ENCODE measurements around the gene GRK3. TPM values are rescaled to one million over a fixed set of nuclear protein-coding genes. Genes with fewer than 3 reads are reported as not detected.

The GRK3 gene
- total RNA-seq, 1 experiment from 2014 or later, result 1.3 TPM

GRCh38 chr22:25659413-25659812 lies 94.9 kb downstream of the GRK3 start:
- Histone ChIP-seq H3K9me3 (no peaks in the 10 kb centered on the region), H3K36me3 (no peaks in the 10 kb centered on the region), H3K27me3 (peaks cover 11% of the 10 kb centered on the region), H3K4me3 (no peak overlapping the region)
- DNase-seq, result no peak

- H3K4me3 ChIP-seq, result no peak overlapping the region
- H3K27me3 ChIP-seq, result peaks cover 11% of the 10 kb centered on the region
- no peaks in the 10 kb centered on the region for H3K36me3 ChIP-seq
- DNase-seq, result no peak
- H3K9me3 ChIP-seq, result no peaks in the 10 kb centered on the region
These were observed 95.9 kb downstream of the GRK3 start for GRCh38 chr22:25660336-25660735.

GRCh38 chr22:25661073-25661472 lies 96.6 kb downstream of the GRK3 start:
- DNase-seq, result no peak
- Histone ChIP-seq H3K27me3 (peaks cover 11% of the 10 kb centered on the region), H3K4me3 (no peak overlapping the region), H3K36me3 (no peaks in the 10 kb centered on the region), H3K9me3 (no peaks in the 10 kb centered on the region)

- H3K9me3 ChIP-seq, result no peaks in the 10 kb centered on the region
- H3K36me3 ChIP-seq, result no peaks in the 10 kb centered on the region
- peaks cover 4% of the 10 kb centered on the region for H3K27me3 ChIP-seq
- no peak for DNase-seq
- no peak overlapping the region for H3K4me3 ChIP-seq
These were observed 99.2 kb downstream of the GRK3 start for GRCh38 chr22:25663654-25664053.

GRCh38 chr22:25666308-25666707 lies 101.8 kb downstream of the GRK3 start:
- no peaks in the 10 kb centered on the region for H3K36me3 ChIP-seq
- H3K9me3 ChIP-seq, result no peaks in the 10 kb centered on the region
- H3K27me3 ChIP-seq, result no peaks in the 10 kb centered on the region
- DNase-seq, result no peak
- H3K4me3 ChIP-seq, result no peak overlapping the region

- Histone ChIP-seq H3K36me3 (no peaks in the 10 kb centered on the region), H3K4me3 (no peak overlapping the region), H3K9me3 (no peaks in the 10 kb centered on the region), H3K27me3 (no peaks in the 10 kb centered on the region)
- DNase-seq, result peak; percentile 36
These were observed 104.0 kb downstream of the GRK3 start for GRCh38 chr22:25668437-25668836.

- H3K27me3 ChIP-seq, result no peaks in the 10 kb centered on the region
- H3K4me3 ChIP-seq, result no peak overlapping the region
- no peak for DNase-seq
- H3K36me3 ChIP-seq, result no peaks in the 10 kb centered on the region
- no peaks in the 10 kb centered on the region for H3K9me3 ChIP-seq
These were observed 105.0 kb downstream of the GRK3 start for GRCh38 chr22:25669253-25670069.

- Histone ChIP-seq H3K27me3 (no peaks in the 10 kb centered on the region), H3K4me3 (no peak overlapping the region), H3K9me3 (no peaks in the 10 kb centered on the region), H3K36me3 (no peaks in the 10 kb centered on the region)
- DNase-seq, result no peak
These were observed 105.6 kb downstream of the GRK3 start for GRCh38 chr22:25670070-25670461.

GRCh38 chr22:25672289-25673084 lies 108.0 kb downstream of the GRK3 start:
- Histone ChIP-seq H3K4me3 (no peak overlapping the region), H3K36me3 (no peaks in the 10 kb centered on the region), H3K27me3 (no peaks in the 10 kb centered on the region), H3K9me3 (no peaks in the 10 kb centered on the region)
- no peak for DNase-seq

- no peaks in the 10 kb centered on the region for H3K36me3 ChIP-seq
- no peaks in the 10 kb centered on the region for H3K9me3 ChIP-seq
- DNase-seq, result no peak
- no peaks in the 10 kb centered on the region for H3K27me3 ChIP-seq
- H3K4me3 ChIP-seq, result no peak overlapping the region
These were observed 109.2 kb downstream of the GRK3 start for GRCh38 chr22:25673713-25674112.

- no peaks in the 10 kb centered on the region for H3K27me3 ChIP-seq
- DNase-seq, result no peak
These were observed 113.2 kb downstream of the GRK3 start for GRCh38 chr22:25677631-25678030.

GRCh38 chr22:25680051-25680450 lies 115.6 kb downstream of the GRK3 start:
- no peaks in the 10 kb centered on the region for H3K9me3 ChIP-seq
- no peak overlapping the region for H3K4me3 ChIP-seq
- no peaks in the 10 kb centered on the region for H3K27me3 ChIP-seq
- DNase-seq, result no peak
- no peaks in the 10 kb centered on the region for H3K36me3 ChIP-seq

More at GRCh38 chr22:25677631-25678030, 113.2 kb downstream of the GRK3 start:
- no peaks in the 10 kb centered on the region for H3K36me3 ChIP-seq
- H3K4me3 ChIP-seq, result no peak overlapping the region
- H3K9me3 ChIP-seq, result no peaks in the 10 kb centered on the region

- Histone ChIP-seq H3K27me3 (no peaks in the 10 kb centered on the region), H3K4me3 (no peak overlapping the region), H3K9me3 (no peaks in the 10 kb centered on the region), H3K36me3 (no peaks in the 10 kb centered on the region)
- no peak for DNase-seq
These were observed 116.5 kb downstream of the GRK3 start for GRCh38 chr22:25680956-25681355.

GRCh38 chr22:25682109-25682508 lies 117.6 kb downstream of the GRK3 start:
- H3K9me3 ChIP-seq, result no peaks in the 10 kb centered on the region
- H3K27me3 ChIP-seq, result no peaks in the 10 kb centered on the region
- no peak overlapping the region for H3K4me3 ChIP-seq
- DNase-seq, result no peak
- H3K36me3 ChIP-seq, result no peaks in the 10 kb centered on the region

GRCh38 chr22:25688627-25689026 lies 124.2 kb downstream of the GRK3 start:
- DNase-seq, result no peak
- no peaks in the 10 kb centered on the region for H3K9me3 ChIP-seq
- H3K4me3 ChIP-seq, result no peak overlapping the region
- H3K27me3 ChIP-seq, result no peaks in the 10 kb centered on the region
- H3K36me3 ChIP-seq, result no peaks in the 10 kb centered on the region

- Histone ChIP-seq H3K9me3 (no peaks in the 10 kb centered on the region), H3K4me3 (no peak overlapping the region), H3K27me3 (no peaks in the 10 kb centered on the region), H3K36me3 (no peaks in the 10 kb centered on the region)
- DNase-seq, result no peak
These were observed 125.2 kb downstream of the GRK3 start for GRCh38 chr22:25689631-25690030.

- Histone ChIP-seq H3K9me3 (no peaks in the 10 kb centered on the region), H3K36me3 (no peaks in the 10 kb centered on the region), H3K4me3 (no peak overlapping the region), H3K27me3 (no peaks in the 10 kb centered on the region)
- DNase-seq, result no peak
These were observed 126.3 kb downstream of the GRK3 start for GRCh38 chr22:25690798-25691197.
